ENCODE data around the gene GPI. TPM values are rescaled to one million over a fixed set of nuclear protein-coding genes. Genes with fewer than 3 reads are reported as not detected.
A peak's percentile ranks its signal among the peaks of the same experiment; 100 is the strongest.

GPI gene
- total RNA-seq, 2 experiments from 2014 or later = 111 to 218 TPM

- DNase-seq (ENCODE audit: low spot score) = no peak
- Histone ChIP-seq H3K9me3 (ENCODE audit: low read length) (no peaks in the 10 kb centered on the region), H3K4me2 (ENCODE audit: low read length) (no peak overlapping the region), H3K27ac (ENCODE audit: low read depth, low read length, poor library complexity, severe bottlenecking) (no peak overlapping the region), H4K20me1 (ENCODE audit: insufficient read depth, low read length) (no peaks in the 10 kb centered on the region), H2AFZ (ENCODE audit: low read length) (no peak overlapping the region), H3K4me1 (ENCODE audit: insufficient read depth, low read length, poor library complexity, severe bottlenecking) (peaks cover 12% of the 10 kb centered on the region), H3K4me3 (ENCODE audit: low read depth, low read length, poor library complexity, severe bottlenecking) (no peak overlapping the region), H3K36me3 (ENCODE audit: insufficient read depth, low read length) (peaks cover 12% of the 10 kb centered on the region; the same call in 1 of the 2 replicates), H3K9me2 (ENCODE audit: insufficient read depth, low read length) (no peaks in the 10 kb centered on the region), H3K79me2 (ENCODE audit: insufficient read depth, low read depth, low read length) (no peaks in the 10 kb centered on the region)
- BruUV-seq (replicated peaks) = no TSS peak
- TF ChIP-seq CTCF (conservative IDR thresholded peaks at IDR 0.05; ENCODE audit: low read length) = no peak
- TF ChIP-seq EZH2phosphoT487 (IDR thresholded peaks at IDR 0.05; ENCODE audit: borderline replicate concordance, low read depth, low read length) = no peak
- POLR2A ChIA-PET = no interaction called here
- intact Hi-C loops (cut with micrococcal nuclease; ENCODE audit: unreplicated experiment) = no loop called here
- CTCF ChIA-PET (ENCODE audit: unreplicated experiment) = no interaction called here
Measured at GRCh38 chr19:34357431-34357830, 7.6 kb upstream of the GPI start.

GRCh38 chr19:34359140-34359953 is 5.6 kb upstream of the GPI start:
- POLR2A ChIA-PET = interaction anchor here (0.6 kb wide), 2 partner anchors 87 to 103 kb away, joined by 3 read pairs; no protein-coding TSS in a partner anchor
- CTCF ChIA-PET (ENCODE audit: unreplicated experiment) = no interaction called here
- no peaks in the 10 kb centered on the region for H3K9me2 ChIP-seq (ENCODE audit: insufficient read depth, low read length)
- H3K79me2 ChIP-seq (ENCODE audit: insufficient read depth, low read depth, low read length) = no peaks in the 10 kb centered on the region
- H3K4me1 ChIP-seq (ENCODE audit: insufficient read depth, low read length, poor library complexity, severe bottlenecking) = peaks cover 13% of the 10 kb centered on the region
- H3K9me3 ChIP-seq (ENCODE audit: low read length) = no peaks in the 10 kb centered on the region
- peak overlapping the region; percentile 60 for H3K4me2 ChIP-seq (ENCODE audit: low read length)
- no peak overlapping the region for H3K27ac ChIP-seq (ENCODE audit: low read depth, low read length, poor library complexity, severe bottlenecking)
- H3K4me3 ChIP-seq (ENCODE audit: low read depth, low read length, poor library complexity, severe bottlenecking) = peak overlapping the region; percentile 64
- H3K36me3 ChIP-seq (ENCODE audit: insufficient read depth, low read length) = peaks cover 7% of the 10 kb centered on the region; the same call in 1 of the 2 replicates
- intact Hi-C loops (cut with micrococcal nuclease; ENCODE audit: unreplicated experiment) = no loop called here
- DNase-seq (ENCODE audit: low spot score) = peak; percentile 84
- TF ChIP-seq CTCF (conservative IDR thresholded peaks at IDR 0.05; ENCODE audit: low read length) (peak; percentile 65), EZH2phosphoT487 (IDR thresholded peaks at IDR 0.05; ENCODE audit: borderline replicate concordance, low read depth, low read length) (no peak)
- no TSS peak for BruUV-seq (replicated peaks)
- H2AFZ ChIP-seq (ENCODE audit: low read length) = peak overlapping the region; percentile 93
- no peaks in the 10 kb centered on the region for H4K20me1 ChIP-seq (ENCODE audit: insufficient read depth, low read length)

- BruUV-seq (replicated peaks) = no TSS peak
- intact Hi-C loops (cut with micrococcal nuclease; ENCODE audit: unreplicated experiment) = no loop called here
Measured at GRCh38 chr19:34359954-34360315, 5.1 kb upstream of the GPI start.

More at GRCh38 chr19:34359954-34360315, 5.1 kb upstream of the GPI start:
- no peaks in the 10 kb centered on the region for H3K9me2 ChIP-seq (ENCODE audit: insufficient read depth, low read length)
- ChIA-PET POLR2A (interaction anchor here (0.6 kb wide), 1 partner anchor 103 kb away, joined by 3 read pairs; no protein-coding TSS in a partner anchor), CTCF (ENCODE audit: unreplicated experiment) (no interaction called here)
- H3K79me2 ChIP-seq (ENCODE audit: insufficient read depth, low read depth, low read length) = no peaks in the 10 kb centered on the region
- no peaks in the 10 kb centered on the region for H4K20me1 ChIP-seq (ENCODE audit: insufficient read depth, low read length)
- H3K4me1 ChIP-seq (ENCODE audit: insufficient read depth, low read length, poor library complexity, severe bottlenecking) = peaks cover 18% of the 10 kb centered on the region
- peak overlapping the region; percentile 60 for H3K4me2 ChIP-seq (ENCODE audit: low read length)
- peaks cover 3% of the 10 kb centered on the region; the same call in 1 of the 2 replicates for H3K36me3 ChIP-seq (ENCODE audit: insufficient read depth, low read length)
- H2AFZ ChIP-seq (ENCODE audit: low read length) = peak overlapping the region; percentile 93; the same call in 1 of the 2 replicates
- no peaks in the 10 kb centered on the region for H3K9me3 ChIP-seq (ENCODE audit: low read length)
- TF ChIP-seq CTCF (conservative IDR thresholded peaks at IDR 0.05; ENCODE audit: low read length) (no peak), EZH2phosphoT487 (IDR thresholded peaks at IDR 0.05; ENCODE audit: borderline replicate concordance, low read depth, low read length) (no peak)
- H3K4me3 ChIP-seq (ENCODE audit: low read depth, low read length, poor library complexity, severe bottlenecking) = peak overlapping the region; percentile 64
- no peak overlapping the region for H3K27ac ChIP-seq (ENCODE audit: low read depth, low read length, poor library complexity, severe bottlenecking)
- no peak for DNase-seq (ENCODE audit: low spot score)

All from OCI-LY7 (cell line).